Measurements from ENCODE around the gene SUB1. TPM values are rescaled to one million over a fixed set of nuclear protein-coding genes. Genes with fewer than 3 reads are reported as not detected.

SUB1 gene
- total RNA-seq, 1 experiment from 2014 or later: 269 TPM

DNA sequence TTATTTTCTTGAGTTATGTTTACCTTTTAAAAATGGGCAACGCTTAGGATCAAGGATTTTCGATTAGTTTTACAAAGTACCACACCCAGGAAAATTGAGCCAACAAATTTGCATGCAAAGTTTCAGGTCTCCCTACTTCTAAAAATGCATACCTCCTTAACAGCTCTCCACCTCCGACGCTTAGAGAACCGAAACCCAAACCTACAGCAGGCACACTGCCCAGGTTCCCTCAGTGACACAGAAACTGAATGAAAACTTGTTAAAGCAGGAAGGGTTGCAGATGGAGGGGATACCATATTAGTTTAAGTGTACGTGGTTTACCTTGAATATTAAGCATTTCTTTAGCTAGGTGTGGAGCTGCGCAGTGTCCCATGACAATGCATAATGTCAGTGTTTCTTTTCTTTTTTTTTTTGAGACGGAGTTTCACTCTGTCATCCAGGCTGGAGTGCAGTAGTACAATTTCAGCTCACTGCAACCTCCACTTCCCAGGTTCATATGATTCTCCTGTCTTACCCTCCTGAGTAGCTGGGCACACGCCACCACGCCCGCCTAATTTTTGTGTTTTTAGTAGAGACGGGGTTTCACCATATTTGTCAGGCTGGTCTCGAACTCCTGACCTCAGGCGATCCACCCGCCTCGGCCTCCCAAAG is 1.6 kb upstream of the SUB1 start:
- Mint-ChIP-seq H3K4me1 (ENCODE audit: insufficient read depth, unreplicated experiment) (peaks cover 21% of the 10 kb centered on the region), H3K36me3 (ENCODE audit: insufficient read depth, unreplicated experiment) (peaks cover 14% of the 10 kb centered on the region), H3K9me3 (ENCODE audit: unreplicated experiment) (no peaks in the 10 kb centered on the region), H3K4me3 (ENCODE audit: unreplicated experiment) (no peak overlapping the region), H3K27me3 (ENCODE audit: insufficient read depth, unreplicated experiment) (no peaks in the 10 kb centered on the region), H3K27ac (ENCODE audit: low read depth, unreplicated experiment) (no peak overlapping the region)
- TF ChIP-seq, protein P1, sequence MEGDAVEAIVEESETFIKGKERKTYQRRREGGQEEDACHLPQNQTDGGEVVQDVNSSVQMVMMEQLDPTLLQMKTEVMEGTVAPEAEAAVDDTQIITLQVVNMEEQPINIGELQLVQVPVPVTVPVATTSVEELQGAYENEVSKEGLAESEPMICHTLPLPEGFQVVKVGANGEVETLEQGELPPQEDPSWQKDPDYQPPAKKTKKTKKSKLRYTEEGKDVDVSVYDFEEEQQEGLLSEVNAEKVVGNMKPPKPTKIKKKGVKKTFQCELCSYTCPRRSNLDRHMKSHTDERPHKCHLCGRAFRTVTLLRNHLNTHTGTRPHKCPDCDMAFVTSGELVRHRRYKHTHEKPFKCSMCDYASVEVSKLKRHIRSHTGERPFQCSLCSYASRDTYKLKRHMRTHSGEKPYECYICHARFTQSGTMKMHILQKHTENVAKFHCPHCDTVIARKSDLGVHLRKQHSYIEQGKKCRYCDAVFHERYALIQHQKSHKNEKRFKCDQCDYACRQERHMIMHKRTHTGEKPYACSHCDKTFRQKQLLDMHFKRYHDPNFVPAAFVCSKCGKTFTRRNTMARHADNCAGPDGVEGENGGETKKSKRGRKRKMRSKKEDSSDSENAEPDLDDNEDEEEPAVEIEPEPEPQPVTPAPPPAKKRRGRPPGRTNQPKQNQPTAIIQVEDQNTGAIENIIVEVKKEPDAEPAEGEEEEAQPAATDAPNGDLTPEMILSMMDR (IDR thresholded peaks at IDR 0.05; ENCODE audit: unreplicated experiment): no peak
- BruUV-seq (replicated peaks): no TSS peak
- ChIA-PET CTCF (interaction anchor here (0.6 to 4.1 kb wide), 4 partner anchors 12 to 94 kb away, joined by 3 to 44 read pairs (median 4); no protein-coding TSS in a partner anchor), POLR2A (interaction anchor here (1.0 to 1.6 kb wide), 3 partner anchors 39 to 94 kb away, joined by 3 to 12 read pairs (median 4); no protein-coding TSS in a partner anchor)
- intact Hi-C loops (cut with micrococcal nuclease): no loop called here
- no peak for DNase-seq (ENCODE audit: unreplicated experiment)

DNA sequence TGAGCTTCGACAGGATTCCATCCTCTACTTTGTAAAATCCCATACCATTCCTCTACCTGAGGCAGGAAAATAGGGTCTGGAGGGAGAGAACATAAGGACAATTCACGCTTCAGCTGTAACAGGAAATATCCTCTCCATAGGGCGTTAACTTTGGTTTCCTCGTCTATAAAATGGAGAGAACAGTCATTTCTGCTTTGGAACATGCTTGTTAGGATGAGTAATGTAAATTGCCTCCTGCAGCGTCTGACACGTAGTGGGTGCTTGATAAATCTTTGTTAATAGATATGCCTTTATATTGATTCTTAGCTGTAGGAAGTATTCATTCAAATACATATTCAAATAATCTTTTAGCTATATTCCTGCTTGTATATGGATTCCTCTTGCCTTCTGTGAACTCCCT is 711 bp upstream of the SUB1 start:
- POLR2A ChIA-PET: interaction anchor here (0.7 to 1.6 kb wide), 8 partner anchors 59 to 143 kb away, joined by 3 to 12 read pairs (median 3); no protein-coding TSS in a partner anchor
- TSS peak; percentile 72 for BruUV-seq (replicated peaks)
- TF ChIP-seq, protein P1 (IDR thresholded peaks at IDR 0.05; ENCODE audit: unreplicated experiment): no peak
- peaks cover 21% of the 10 kb centered on the region for H3K36me3 Mint-ChIP-seq (ENCODE audit: insufficient read depth, unreplicated experiment)
- H3K27ac Mint-ChIP-seq (ENCODE audit: low read depth, unreplicated experiment): no peak overlapping the region
- no peak for DNase-seq (ENCODE audit: unreplicated experiment)
- no peaks in the 10 kb centered on the region for H3K27me3 Mint-ChIP-seq (ENCODE audit: insufficient read depth, unreplicated experiment)
- H3K4me3 Mint-ChIP-seq (ENCODE audit: unreplicated experiment): no peak overlapping the region
- no peaks in the 10 kb centered on the region for H3K9me3 Mint-ChIP-seq (ENCODE audit: unreplicated experiment)
- CTCF ChIA-PET: interaction anchor here (0.5 to 4.1 kb wide), 8 partner anchors 84 to 700 kb away, joined by 3 to 44 read pairs (median 3); no protein-coding TSS in a partner anchor
- peaks cover 21% of the 10 kb centered on the region for H3K4me1 Mint-ChIP-seq (ENCODE audit: insufficient read depth, unreplicated experiment)
- intact Hi-C loops (cut with micrococcal nuclease): loop anchor here (5.0 kb wide), 1 partner anchor 352 kb away; no protein-coding TSS in a partner anchor

DNA sequence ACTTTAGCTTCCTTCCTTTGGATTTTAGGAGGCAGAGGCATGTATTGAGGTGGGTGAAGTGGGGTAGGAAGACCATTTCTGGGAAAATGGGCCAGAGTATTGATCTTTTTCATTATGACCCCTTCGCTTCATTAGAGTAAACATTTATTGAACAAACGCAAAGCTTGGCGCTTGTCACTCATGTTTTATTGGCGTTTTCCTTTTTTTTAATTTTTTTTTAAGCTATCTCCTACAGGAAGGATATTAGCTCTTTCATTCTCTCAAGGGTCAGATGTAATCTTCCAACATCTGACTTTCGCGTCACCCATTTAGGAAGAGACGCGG is 273 bp upstream of the SUB1 start:
- intact Hi-C loops (cut with micrococcal nuclease): loop anchor here (5.0 kb wide), 1 partner anchor 353 kb away; no protein-coding TSS in a partner anchor
- ChIA-PET POLR2A (interaction anchor here (0.7 to 1.6 kb wide), 8 partner anchors 59 to 143 kb away, joined by 3 to 12 read pairs (median 3); no protein-coding TSS in a partner anchor), CTCF (interaction anchor here (0.5 to 4.1 kb wide), 8 partner anchors 84 to 700 kb away, joined by 3 to 44 read pairs (median 3); no protein-coding TSS in a partner anchor)
- peak overlapping the region; percentile 94 for H3K27ac Mint-ChIP-seq (ENCODE audit: low read depth, unreplicated experiment)
- H3K4me1 Mint-ChIP-seq (ENCODE audit: insufficient read depth, unreplicated experiment): peaks cover 21% of the 10 kb centered on the region
- peaks cover 25% of the 10 kb centered on the region for H3K36me3 Mint-ChIP-seq (ENCODE audit: insufficient read depth, unreplicated experiment)
- H3K4me3 Mint-ChIP-seq (ENCODE audit: unreplicated experiment): peak overlapping the region; percentile 95
- no peaks in the 10 kb centered on the region for H3K9me3 Mint-ChIP-seq (ENCODE audit: unreplicated experiment)
- no peak for DNase-seq (ENCODE audit: unreplicated experiment)
- H3K27me3 Mint-ChIP-seq (ENCODE audit: insufficient read depth, unreplicated experiment): no peaks in the 10 kb centered on the region
- TF ChIP-seq, protein P1 (IDR thresholded peaks at IDR 0.05; ENCODE audit: unreplicated experiment): no peak
- BruUV-seq (replicated peaks): no TSS peak

DNA sequence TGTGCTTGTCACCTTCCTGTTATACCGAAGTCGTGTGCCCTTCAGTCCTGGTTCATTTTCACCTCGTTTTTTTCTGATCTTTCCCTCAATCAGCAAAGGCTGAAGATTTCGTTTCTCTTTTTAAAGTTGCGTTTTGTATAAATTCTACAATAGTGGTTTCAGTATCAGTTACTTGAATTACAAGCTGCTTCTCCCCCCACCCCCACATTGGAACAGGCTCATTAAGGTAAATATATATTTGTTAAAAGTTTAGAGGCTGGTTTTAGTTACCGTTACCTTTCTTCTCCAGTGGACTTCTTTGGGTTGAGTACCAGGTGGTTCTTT is 881 bp downstream of the SUB1 start:
- Mint-ChIP-seq H3K27ac (ENCODE audit: low read depth, unreplicated experiment) (peak overlapping the region; percentile 94), H3K9me3 (ENCODE audit: unreplicated experiment) (no peaks in the 10 kb centered on the region), H3K27me3 (ENCODE audit: insufficient read depth, unreplicated experiment) (no peaks in the 10 kb centered on the region), H3K4me1 (ENCODE audit: insufficient read depth, unreplicated experiment) (peaks cover 21% of the 10 kb centered on the region), H3K36me3 (ENCODE audit: insufficient read depth, unreplicated experiment) (peaks cover 37% of the 10 kb centered on the region), H3K4me3 (ENCODE audit: unreplicated experiment) (peak overlapping the region; percentile 95)
- TF ChIP-seq, protein P1 (IDR thresholded peaks at IDR 0.05; ENCODE audit: unreplicated experiment): no peak
- BruUV-seq (replicated peaks): no TSS peak
- CTCF ChIA-PET: interaction anchor here (0.6 to 1.4 kb wide), 5 partner anchors 51 to 698 kb away, joined by 3 to 12 read pairs (median 4); no protein-coding TSS in a partner anchor
- intact Hi-C loops (cut with micrococcal nuclease): loop anchor here (1.0 to 5.0 kb wide), 3 partner anchors 97 to 354 kb away; no protein-coding TSS in a partner anchor
- POLR2A ChIA-PET: interaction anchor here (0.6 to 1.4 kb wide), 8 partner anchors 81 to 854 kb away, joined by 3 to 4 read pairs (median 3); partner anchors contain the start of gene ZFR
- DNase-seq (ENCODE audit: unreplicated experiment): no peak
